CD4-positive, alpha-beta T cell treated with Interleukin-2 at 100 ng/mL for 4 hours (primary cell): Measurements from ENCODE around the gene SFTPB.

ENCODE experiments used
- DNase-seq: peaks from one replicate; pipeline ENCODE4 v3.0.0-alpha.2; 2020; ENCODE audit warnings: low spot score

Gene SFTPB

GRCh38 chr2:85702172-85702571 is 34.2 kb upstream of the SFTPB start:
- DNase-seq, result no peak

- no peak for DNase-seq
These were observed 31.3 kb upstream of the SFTPB start for GRCh38 chr2:85699325-85699724.

- DNase-seq, result no peak
These were observed 30.9 kb upstream of the SFTPB start for GRCh38 chr2:85698880-85699254.

GRCh38 chr2:85698184-85698879 is 30.3 kb upstream of the SFTPB start:
- no peak for DNase-seq

- DNase-seq, result no peak
These were observed 29.7 kb upstream of the SFTPB start for GRCh38 chr2:85697716-85698115.

- no peak for DNase-seq
These were observed 29.1 kb upstream of the SFTPB start for GRCh38 chr2:85697096-85697495.

GRCh38 chr2:85695691-85696668 is 28.0 kb upstream of the SFTPB start:
- no peak for DNase-seq

GRCh38 chr2:85695121-85695520 is 27.1 kb upstream of the SFTPB start:
- no peak for DNase-seq

GRCh38 chr2:85694052-85695025 is 26.3 kb upstream of the SFTPB start, which contains the start of gene GNLY:
TSS of gene GNLY (plus strand) at chr2:85694358. CDS start at chr2:85694419, 61 bp downstream.
- DNase-seq, result peak; percentile 38

- DNase-seq, result peak; percentile 29
These were observed 24.1 kb upstream of the SFTPB start for GRCh38 chr2:85692039-85692645.

- DNase-seq, result no peak
These were observed 22.9 kb upstream of the SFTPB start for GRCh38 chr2:85690932-85691331.

GRCh38 chr2:85684806-85685205 is 16.8 kb upstream of the SFTPB start:
- no peak for DNase-seq

GRCh38 chr2:85684380-85684779 is 16.4 kb upstream of the SFTPB start:
- no peak for DNase-seq

- DNase-seq, result no peak
These were observed 14.4 kb upstream of the SFTPB start for GRCh38 chr2:85682378-85682777.

- no peak for DNase-seq
These were observed 13.8 kb upstream of the SFTPB start for GRCh38 chr2:85681776-85682175.

GRCh38 chr2:85681372-85681763 is 13.4 kb upstream of the SFTPB start:
- no peak for DNase-seq

- no peak for DNase-seq
These were observed 12.8 kb upstream of the SFTPB start for GRCh38 chr2:85680707-85681371.

- peak; percentile 79 for DNase-seq
These were observed 11.0 kb upstream of the SFTPB start for GRCh38 chr2:85678794-85679672.

- DNase-seq, result no peak
These were observed 10.4 kb upstream of the SFTPB start for GRCh38 chr2:85678377-85678776.
